ENCODE data around the gene LAMB1.

The LAMB1 gene

GRCh38 chr7:108026116-108026515 lies 23.2 kb upstream of the LAMB1 start:
- DNase-seq (ENCODE audit: extremely low spot score), result no peak
- ChIA-PET POLR2A (no interaction called here), CTCF (no interaction called here)
- TF ChIP-seq CTCF (IDR thresholded peaks at IDR 0.05; ENCODE audit: control extremely low read depth, extremely low read depth, low read depth, missing control alignments), result no peak

- CTCF ChIA-PET, result interaction anchor here (0.8 to 1.4 kb wide), 4 partner anchors 8 to 109 kb away, joined by 3 to 5 read pairs (median 3); no protein-coding TSS in a partner anchor
- no peak for DNase-seq (ENCODE audit: extremely low spot score)
- POLR2A ChIA-PET, result no interaction called here
- TF ChIP-seq CTCF (IDR thresholded peaks at IDR 0.05; ENCODE audit: control extremely low read depth, extremely low read depth, low read depth, missing control alignments), result no peak
These were observed 21.6 kb upstream of the LAMB1 start for GRCh38 chr7:108024538-108024937.

GRCh38 chr7:108020585-108020984 lies 17.6 kb upstream of the LAMB1 start:
- no peak for TF ChIP-seq CTCF (IDR thresholded peaks at IDR 0.05; ENCODE audit: control extremely low read depth, extremely low read depth, low read depth, missing control alignments)
- ChIA-PET CTCF (no interaction called here), POLR2A (no interaction called here)
- DNase-seq (ENCODE audit: extremely low spot score), result no peak

GRCh38 chr7:108018668-108019067 lies 15.7 kb upstream of the LAMB1 start:
- ChIA-PET POLR2A (no interaction called here), CTCF (interaction anchor here (1.0 to 1.1 kb wide), 2 partner anchors 36 to 146 kb away, joined by 3 read pairs; no protein-coding TSS in a partner anchor)
- no peak for TF ChIP-seq CTCF (IDR thresholded peaks at IDR 0.05; ENCODE audit: control extremely low read depth, extremely low read depth, low read depth, missing control alignments)
- DNase-seq (ENCODE audit: extremely low spot score), result no peak

- no peak for DNase-seq (ENCODE audit: extremely low spot score)
- ChIA-PET CTCF (interaction anchor here (1.0 to 2.0 kb wide), 3 partner anchors 13 to 145 kb away, joined by 3 to 5 read pairs (median 3); no protein-coding TSS in a partner anchor), POLR2A (no interaction called here)
- TF ChIP-seq CTCF (IDR thresholded peaks at IDR 0.05; ENCODE audit: control extremely low read depth, extremely low read depth, low read depth, missing control alignments), result no peak
These were observed 14.8 kb upstream of the LAMB1 start for GRCh38 chr7:108017776-108018151.

GRCh38 chr7:108016841-108017775 lies 14.1 kb upstream of the LAMB1 start:
- CTCF ChIA-PET, result interaction anchor here (0.6 to 2.0 kb wide), 7 partner anchors 8 to 145 kb away, joined by 3 to 5 read pairs (median 3); no protein-coding TSS in a partner anchor
- peak; percentile 39 for TF ChIP-seq CTCF (IDR thresholded peaks at IDR 0.05; ENCODE audit: control extremely low read depth, extremely low read depth, low read depth, missing control alignments)
- no peak for DNase-seq (ENCODE audit: extremely low spot score)
- POLR2A ChIA-PET, result no interaction called here

Measured in GM10248 (cell line).